NCI-H1694 (cell line): Measurements from ENCODE around the gene USP7.

Source experiments
- DNase-seq: peaks from one replicate; lab custom pipeline; 2025; lab: John Stamatoyannopoulos, UW

Gene USP7

DNA sequence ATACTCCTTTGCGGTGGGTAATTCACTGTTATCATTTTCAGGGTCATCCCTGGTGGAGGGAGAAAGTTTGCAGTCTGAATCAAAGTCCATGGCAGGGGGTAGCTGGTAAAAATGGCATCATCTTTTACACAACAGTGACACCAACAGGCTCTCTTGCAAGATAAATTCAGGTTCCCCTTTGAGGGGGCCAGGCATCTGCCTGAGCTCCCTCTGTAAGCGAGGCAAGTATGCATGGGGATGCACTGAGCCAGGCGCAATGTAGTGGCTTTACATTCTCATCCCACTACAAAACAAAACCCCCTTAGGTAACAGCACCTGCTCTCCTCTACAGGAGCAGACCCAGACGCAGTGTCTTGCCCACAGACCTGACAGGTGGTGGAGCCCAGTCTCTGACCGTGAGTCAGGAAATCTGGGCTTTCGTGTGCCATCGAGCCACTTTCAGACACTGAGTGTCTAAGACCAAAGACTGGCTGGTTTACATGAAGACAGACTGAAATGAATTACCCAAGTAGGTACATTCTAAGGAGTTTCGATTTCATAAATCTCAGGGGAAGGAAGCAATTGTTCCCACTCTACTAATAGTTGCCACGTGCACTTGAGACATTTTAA, 63.9 kb downstream of the USP7 start:
- DNase-seq = no peak

DNA sequence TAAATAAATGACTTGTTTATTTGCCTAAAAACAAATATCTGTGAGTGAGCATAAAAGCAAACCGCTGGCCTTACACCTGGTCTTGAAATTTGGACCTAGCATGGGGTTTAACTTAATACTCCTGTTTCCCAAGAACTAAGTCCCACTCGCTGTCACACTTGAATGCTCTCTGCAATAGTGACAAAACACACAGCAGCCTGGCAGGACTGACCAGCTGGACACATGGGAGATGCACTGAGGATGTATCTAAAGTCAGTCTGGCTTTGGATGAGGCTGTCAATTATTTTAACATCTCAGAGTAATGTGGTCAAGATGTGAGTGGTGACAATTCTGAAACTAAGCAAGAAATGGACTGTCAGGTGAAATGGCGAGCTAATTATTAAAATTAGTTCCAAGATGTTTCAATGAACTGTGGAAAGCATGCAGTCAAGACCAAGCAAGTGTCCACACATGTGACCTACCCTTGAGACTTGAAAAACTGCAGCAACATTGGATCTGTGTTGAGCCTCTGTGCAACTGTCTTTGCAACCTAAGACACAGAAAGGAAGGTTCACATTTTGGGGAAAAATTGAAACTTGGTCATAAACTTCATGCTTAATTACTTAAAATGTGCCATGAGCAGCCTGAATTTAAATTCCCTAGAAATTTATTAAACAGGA, 64.9 kb downstream of the USP7 start:
- no peak for DNase-seq

DNA sequence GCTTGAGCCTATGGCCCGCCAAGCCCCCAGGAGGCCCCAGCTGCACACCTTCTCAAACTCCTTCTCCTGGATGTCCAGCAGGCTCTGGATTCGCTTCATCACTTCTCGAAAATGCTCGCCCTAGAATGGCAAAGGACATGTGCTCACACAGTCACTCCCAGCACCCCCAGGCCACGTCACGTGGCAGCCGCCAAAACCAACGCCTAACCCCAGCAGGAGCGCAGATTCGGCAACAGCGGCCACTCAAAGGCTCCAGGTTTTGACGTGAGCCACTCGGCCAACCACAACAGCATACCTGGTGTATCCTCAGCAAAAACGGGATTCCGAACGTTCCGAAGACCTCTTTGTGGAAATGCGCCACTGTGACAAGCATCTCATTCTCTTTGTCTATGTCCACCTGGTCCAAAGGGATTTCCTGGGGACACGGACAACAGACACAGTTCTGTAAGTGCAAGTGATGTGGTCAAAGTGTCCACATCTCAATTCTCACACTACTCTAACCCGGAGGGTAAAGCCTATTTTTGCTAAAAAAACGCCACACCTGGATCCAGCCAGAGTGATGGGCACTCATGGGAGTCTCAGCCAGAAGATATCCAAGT, 68.9 kb downstream of the USP7 start:
- no peak for DNase-seq

DNA sequence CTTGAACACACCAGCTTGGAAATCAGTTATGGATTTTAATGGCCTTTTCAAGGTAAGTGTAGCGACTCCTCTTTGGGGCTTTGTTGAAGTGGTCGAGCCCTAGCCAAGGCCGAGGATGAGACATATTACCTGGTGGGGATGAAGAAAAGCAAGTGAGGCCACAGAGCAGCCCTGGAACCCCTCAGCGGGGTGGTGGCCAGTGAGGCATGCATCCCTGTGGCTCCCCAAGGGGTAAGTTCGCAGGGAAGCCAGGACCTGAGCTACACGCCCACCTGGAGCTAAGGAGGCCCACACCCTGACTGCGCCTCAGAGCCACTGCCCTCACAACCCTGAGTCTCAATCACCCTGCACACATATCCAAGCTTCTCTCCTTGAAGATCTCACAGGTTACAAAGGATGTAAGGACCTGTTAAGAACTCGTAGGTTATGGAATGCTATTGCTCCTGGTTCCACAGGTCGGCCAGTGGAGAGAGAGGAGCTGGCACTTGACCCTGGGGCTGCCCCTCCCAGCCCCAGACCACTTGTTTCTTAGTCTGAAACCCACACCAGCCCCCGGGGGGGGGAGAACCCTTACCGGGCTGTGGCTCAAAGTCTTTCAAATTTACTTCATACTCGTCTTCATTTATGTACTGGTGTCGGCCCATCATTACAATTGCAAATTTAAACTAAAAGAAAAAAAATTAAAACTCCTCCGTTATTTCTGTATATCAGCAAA, 69.6 kb downstream of the USP7 start:
- no peak for DNase-seq

DNA sequence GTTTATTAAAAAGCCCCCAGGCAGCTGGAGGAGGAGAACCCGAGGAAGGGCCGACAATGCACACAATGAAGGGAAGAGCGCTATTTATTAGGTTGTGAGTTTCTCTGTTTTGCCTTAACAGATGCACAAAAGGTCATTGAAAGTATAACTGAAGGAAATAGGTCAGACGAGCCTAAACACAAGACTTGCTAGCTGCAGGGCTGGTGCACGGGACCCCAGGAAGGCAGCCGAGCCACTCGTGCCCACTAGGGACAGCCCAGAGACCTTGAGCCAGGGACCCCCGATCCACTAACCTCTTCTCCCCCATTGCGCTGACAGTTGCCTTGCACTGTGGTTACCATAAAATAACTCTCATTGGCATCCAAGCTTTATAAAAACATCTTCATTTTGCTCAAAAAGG, 70.3 kb downstream of the USP7 start:
- no peak for DNase-seq

DNA sequence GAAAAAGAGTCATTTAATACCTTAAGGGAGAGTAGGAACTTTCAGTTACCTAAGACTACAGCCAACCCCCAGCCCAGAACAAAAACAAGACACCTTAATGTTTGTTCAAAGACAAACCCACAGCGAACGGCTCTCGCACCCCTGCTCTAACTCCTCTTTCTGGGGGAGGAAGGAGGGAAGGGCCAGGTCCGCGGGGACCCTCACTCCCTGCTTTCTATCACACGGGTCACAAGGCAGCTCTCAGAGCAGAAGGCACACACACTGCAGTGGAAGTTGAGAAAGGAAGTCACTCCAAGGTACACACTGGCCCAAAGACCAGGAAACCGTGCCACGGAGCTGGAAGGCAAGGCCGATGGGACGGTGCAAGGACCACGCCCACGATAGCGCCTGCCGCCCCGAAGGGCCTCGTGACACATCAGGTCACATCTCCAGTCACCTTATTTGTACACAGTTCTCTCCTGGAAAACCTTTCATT, 71.6 kb downstream of the USP7 start:
- no peak for DNase-seq

DNA sequence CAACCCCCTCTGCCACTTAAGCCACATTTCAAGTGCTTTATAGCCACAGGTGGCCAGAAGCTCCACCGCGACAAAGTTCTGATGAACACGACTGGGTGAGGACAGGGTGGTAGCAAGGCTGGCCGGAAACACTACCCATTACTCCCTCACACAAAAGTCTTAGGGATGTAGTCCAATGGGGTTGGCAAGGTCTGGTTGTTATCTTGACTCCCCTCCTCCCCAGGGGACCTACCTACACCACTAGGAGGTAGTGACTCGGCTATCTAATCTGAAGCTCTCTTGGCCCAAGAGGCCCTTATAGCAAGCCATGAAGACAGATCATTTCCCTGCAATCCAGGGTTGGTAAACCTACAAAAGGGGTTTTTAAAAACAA, 73.2 kb downstream of the USP7 start:
- no peak for DNase-seq

DNA sequence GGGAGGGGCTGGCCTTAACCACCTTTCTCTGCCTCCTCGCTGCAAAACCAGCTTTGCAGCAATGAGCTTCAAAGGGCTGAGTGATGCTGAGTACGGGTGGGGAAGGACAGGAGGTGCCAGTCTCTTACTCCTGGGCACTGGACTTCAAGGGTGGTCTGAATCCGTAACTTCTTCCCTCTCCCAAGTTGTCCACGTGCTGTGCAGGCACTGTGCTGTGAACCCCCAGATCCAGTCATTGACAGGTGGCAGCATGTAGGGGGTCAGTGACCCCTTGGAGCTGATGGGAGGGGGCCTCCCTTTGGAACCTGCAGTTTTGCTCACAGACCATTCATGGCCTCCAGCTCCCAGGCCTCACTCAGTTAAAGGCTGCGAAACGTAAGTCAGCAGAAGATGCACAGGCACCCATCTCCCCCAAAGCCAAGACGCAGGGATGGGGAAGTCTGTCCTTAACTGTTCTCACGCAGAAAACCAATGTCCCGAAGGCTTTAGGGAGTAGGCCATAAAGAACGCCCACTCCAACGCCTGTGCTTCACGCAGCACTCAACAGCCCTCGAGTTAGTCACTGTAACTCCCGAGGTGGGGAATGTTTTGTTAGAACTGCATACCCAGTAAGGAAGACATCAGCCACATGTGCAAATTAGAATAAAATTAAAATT, 73.7 kb downstream of the USP7 start:
- no peak for DNase-seq

DNA sequence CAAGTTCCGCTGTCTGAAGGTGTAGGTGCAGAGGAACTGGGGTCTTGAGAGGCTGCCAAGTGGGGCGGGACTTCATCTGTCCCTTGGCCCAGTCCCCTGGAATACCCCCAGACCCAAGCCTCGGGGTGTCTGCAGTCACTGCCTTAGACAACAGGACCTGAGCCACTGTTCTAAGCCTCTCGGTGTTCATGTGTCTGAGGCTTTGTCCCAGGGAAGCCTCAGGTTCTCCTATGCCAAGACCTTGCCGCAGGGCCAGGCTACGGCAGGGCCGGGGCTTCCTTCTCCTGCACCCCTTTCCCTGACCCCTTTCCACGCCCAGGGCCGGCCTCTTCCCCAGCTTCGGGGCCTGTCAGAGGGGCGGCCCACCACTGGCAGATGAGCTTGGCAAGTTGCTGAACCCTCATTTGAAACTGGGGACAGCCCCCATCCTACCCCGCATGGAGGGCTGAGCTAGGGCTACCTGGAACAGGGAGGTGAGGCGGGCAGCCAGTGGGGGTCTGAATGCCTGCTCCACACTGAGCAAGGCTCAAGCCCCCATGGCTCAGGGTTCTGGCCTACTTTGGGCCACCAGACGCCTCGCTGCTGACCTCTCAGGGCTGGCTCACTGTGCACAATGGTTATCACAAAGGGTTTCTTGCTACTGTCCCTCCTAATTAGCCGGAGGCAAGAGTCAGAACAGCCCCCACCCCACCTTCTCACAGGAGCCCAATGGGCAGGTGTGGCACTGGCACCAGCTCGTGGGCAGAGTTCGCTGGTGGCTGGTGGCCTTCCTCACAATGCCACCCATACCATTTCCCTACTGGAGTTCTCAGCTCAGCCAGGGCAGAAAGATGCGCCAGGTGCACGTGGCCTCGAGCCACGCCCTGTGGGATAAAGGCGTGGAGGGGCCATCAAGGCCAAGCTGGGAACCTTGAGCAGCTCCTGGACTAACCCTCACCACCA, 74.5 kb downstream of the USP7 start:
- no peak for DNase-seq

DNA sequence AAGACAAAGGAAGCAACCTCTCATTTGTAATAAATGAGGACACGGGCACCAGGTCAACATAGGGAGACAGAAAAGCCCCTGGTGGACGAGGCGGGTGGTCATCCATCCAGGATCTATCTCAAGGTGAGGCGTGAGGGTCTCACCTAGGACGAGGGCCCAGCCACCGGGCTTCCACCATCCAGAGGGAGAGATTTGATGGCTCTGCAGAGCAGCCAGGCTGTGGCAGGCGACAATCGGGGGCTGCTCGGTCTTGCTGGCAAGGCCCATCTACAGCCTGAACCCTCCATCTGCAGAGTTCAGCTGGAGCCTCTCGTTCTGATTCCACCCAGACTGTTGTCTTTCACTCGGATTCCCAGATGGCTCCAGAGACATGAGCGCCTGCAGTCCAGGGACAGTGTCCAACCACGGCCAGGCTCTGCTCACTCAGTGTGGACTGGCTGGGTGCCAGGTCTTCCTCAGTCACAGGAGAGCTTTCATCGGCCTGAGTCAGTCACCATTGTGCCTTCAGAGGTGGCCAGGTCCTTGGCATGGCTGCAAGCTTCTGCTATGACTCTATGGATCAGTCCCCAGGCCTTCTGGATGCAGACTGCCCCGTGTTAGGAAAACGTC, 75.7 kb downstream of the USP7 start:
- DNase-seq = no peak

DNA sequence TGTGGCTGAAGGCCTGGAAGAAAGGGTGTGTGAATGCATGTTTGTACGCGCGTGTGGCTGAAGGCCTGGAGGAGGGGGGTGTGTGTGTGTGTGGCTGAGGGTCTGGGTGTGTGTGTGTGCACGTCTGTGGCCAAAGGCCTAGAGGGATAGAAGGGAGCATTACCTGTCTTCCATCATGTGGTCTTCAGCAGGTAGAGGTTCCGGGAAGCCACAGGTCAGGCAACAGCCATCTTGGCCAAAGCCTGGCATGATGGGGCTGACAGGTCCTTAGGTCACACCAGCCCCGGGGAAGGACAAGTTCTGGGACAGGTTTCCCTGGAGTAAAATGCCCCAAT, 76.3 kb downstream of the USP7 start:
- DNase-seq = no peak

DNA sequence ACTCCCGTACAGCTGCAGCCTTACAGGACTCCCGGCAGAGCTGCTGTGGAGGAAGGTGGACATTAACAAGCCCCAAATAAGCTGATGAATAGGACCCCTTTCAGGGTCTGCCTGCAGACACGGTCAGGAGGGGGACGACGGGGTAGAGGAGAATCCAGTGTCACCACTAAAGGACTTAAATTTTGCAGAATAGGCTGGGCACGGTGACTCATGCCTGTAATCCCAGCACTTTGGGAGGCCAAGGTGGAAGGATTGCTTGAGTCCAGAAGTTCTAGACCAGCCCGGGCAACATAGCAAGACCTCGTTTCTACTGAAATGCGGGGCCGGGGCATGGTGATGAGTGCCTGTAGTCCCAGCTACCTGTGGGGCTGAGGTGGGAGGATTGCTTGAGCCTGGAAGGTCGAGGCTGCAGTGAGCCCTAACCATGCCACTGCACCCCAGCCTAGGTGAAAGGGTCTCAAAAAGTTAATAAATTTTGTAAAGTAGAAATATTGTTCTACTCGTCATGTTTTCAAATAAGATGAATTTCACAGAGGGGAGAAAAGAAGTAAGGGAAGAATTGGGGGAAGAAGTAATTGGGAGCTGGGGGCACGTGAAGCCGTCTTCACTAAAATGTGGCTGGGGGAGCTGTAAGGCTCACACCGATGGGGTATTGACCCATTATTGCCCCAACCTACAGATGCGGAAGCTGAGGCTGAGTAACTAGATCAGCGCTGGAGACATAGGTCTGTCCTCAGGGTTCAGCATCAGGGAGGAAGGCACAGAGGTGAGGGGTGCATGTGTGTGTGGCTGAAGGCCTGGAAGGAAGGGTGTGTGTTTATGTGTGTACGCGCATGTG, 76.9 kb downstream of the USP7 start:
- no peak for DNase-seq

DNA sequence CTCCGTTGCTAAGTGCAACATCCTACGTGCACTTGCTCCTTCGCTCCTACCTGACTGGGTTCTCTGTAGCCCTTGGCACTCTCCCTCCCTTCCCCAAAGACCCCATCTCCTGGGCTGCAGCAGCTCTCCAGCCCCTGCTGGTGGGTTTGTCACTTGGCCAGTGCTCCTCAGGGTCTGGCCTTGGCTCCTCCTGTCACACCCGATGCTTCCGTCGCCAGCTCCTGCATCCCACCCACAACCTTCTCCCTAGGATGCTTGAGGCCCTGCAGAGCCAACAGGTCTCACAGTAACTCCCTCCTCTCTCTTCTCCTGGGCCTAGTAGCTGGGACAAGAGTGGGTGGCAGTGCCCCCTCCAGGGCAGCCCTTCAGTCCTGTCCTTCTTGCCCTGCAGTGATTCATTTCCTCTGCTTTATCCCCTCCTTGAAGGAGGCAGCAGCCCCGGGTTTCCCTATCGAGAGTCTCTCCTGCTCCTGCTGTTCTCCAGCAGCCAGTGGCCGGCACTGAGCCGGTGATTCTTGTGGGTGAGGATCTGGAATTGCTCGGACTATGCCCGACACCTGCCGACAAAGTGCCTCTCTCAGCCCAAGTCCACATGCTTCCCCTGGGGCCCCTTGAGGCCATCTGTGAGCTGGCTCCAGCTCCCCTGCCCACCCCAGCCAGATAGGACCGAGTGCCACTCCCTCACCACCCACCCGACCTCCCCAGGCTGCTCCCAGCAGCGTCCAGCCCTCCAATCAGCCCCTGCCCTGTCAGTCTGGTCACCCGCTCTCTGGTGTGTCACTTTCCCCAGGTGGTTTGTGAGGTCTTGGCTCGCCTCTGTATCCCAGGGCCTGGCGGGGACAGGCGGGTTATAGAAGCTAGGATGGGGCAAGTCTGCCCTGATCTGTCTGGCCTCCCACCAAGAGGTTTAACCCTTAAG, 77.8 kb downstream of the USP7 start:
- DNase-seq = no peak

DNA sequence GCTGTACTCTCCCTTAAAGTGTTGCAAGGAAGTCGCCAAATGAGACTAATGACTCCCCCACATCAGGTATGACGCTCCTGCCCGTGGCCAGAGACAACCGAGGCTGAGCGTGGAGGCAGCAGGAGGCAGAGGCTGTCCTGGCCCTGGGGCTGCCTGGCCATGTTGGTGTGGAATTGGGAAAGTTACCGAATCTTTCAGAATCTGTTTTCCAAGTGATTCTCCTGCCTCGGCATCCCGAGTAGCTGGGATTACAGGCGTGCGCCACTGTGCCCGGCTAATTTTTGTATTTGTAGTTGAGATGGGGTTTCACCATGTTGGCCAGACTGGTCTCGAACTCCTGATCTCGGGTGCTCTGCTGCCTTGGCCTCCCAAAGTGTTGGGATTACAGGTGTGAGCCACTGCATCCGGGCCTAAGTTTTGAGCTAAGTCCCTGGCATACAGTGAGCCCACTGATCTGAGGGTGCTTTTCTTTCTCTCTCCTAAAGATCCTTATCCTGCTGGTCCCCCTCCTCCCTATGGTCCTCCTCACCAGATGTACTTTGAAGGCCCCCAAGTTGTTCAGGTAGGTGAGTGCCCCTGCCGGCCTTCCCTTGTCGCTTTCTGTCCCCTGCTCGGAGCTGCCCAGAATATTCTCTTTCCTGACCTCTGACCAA, 80.9 kb downstream of the USP7 start:
- no peak for DNase-seq

DNA sequence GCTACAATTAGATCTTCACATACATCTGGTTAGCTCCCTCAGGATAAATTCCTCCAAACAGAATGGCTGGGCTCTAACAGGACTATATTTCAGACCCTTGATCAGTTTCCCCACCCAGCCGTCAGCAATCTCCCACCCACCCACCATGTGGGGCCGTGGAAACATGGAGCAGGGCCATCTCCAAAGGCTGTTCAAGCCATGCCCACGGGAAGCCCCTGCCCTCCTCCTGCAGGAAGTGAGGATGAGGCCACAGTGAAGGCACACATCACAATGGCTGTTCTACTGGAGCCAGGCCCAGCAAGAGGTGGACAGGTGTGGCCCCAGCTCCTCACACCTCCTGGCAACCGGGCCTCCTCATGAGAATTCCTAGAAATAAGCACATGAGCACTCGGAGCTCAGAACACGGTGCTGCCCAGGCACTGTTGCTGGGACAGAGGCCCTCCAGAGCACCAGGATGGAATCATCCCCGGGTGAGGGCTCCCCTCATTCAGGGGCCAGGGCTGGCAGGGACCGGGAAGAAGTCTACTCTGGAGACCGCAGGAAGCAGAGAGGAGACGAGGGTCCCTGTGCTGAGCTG, 81.6 kb downstream of the USP7 start, which contains the start of gene LITAFD:
TSS of gene LITAFD (plus strand) at position 311 of the 577 bp plus-strand sequence. CDS start 2,005 bp downstream, outside the sequence.
- no peak for DNase-seq

DNA sequence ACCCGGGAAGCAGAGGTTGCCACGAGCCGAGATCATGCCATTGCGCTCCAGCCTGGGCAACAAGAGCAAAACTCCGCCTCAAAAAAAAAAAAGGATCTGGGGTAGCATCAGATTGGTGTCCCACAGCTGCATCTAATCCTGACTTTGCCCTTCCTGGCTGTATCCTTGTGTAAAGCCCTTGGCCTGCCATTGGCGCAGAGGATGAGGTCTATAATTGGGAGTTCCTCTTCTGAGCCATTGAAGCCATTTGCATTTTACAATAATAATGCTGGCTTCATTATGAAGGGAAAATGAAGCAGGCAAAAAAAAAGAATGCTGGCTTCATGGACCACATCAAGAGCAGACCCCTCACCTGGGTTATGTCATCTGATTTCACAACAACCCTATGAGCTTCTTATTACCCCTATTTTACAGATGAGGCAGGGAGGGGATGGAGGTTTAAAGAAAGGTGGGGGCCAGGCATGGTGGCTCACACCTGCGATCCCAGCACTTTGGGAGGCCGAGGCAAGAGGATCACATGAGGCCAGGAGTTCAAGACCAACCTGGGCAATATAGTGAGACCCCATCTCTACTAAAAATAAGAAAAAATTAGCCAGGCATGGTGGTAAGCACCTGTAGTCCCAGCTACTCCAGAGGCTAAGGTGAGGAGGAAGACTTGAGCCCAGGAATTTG, 82.7 kb downstream of the USP7 start:
- DNase-seq = no peak

DNA sequence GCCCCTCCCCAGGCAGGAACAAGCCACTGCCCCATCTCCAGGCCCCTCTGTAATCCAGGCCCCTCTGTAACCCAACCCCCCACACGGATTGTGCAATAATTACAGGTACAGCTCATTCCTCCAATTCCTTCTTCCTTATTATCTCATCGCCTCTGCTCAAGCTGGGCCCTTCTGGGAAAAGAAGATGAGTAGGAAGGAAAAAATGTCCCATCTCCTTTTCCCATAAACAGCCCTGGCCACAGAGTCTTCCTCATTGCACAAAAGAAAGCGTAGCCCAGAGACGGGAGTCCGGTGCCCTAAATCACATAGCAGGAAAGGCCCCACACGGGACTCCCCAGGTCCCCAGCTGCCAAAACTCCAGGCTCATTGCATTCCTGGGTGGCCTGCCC, 85.2 kb downstream of the USP7 start:
- DNase-seq = no peak
